ENCODE measurements around the gene STOML3.

Gene STOML3

GRCh38 chr13:38944219-38944618 is 46.4 kb downstream of the STOML3 start:
- Histone ChIP-seq H3K9ac (ENCODE audit: low read length) (no peak overlapping the region), H3K4me3 (ENCODE audit: low read length) (no peak overlapping the region), H3K4me1 (ENCODE audit: control insufficient read depth, insufficient read depth, low read length) (no peaks in the 10 kb centered on the region), H3K27ac (ENCODE audit: low read depth, low read length) (no peak overlapping the region), H3K27me3 (ENCODE audit: control insufficient read depth, insufficient read depth, low read length) (no peaks in the 10 kb centered on the region), H3K36me3 (ENCODE audit: control insufficient read depth, insufficient read depth, low read length) (no peaks in the 10 kb centered on the region)

GRCh38 chr13:38943231-38943630 is 47.4 kb downstream of the STOML3 start:
- no peak overlapping the region for H3K27ac ChIP-seq (ENCODE audit: low read depth, low read length)
- no peaks in the 10 kb centered on the region for H3K4me1 ChIP-seq (ENCODE audit: control insufficient read depth, insufficient read depth, low read length)
- H3K9ac ChIP-seq (ENCODE audit: low read length): no peak overlapping the region
- no peaks in the 10 kb centered on the region for H3K36me3 ChIP-seq (ENCODE audit: control insufficient read depth, insufficient read depth, low read length)
- H3K4me3 ChIP-seq (ENCODE audit: low read length): no peak overlapping the region
- no peaks in the 10 kb centered on the region for H3K27me3 ChIP-seq (ENCODE audit: control insufficient read depth, insufficient read depth, low read length)

- Histone ChIP-seq H3K4me3 (ENCODE audit: low read length) (no peak overlapping the region), H3K27me3 (ENCODE audit: control insufficient read depth, insufficient read depth, low read length) (no peaks in the 10 kb centered on the region), H3K4me1 (ENCODE audit: control insufficient read depth, insufficient read depth, low read length) (no peaks in the 10 kb centered on the region), H3K27ac (ENCODE audit: low read depth, low read length) (no peak overlapping the region), H3K36me3 (ENCODE audit: control insufficient read depth, insufficient read depth, low read length) (no peaks in the 10 kb centered on the region), H3K9ac (ENCODE audit: low read length) (no peak overlapping the region)
Observed at GRCh38 chr13:38941353-38941945, 49.2 kb downstream of the STOML3 start.

GRCh38 chr13:38933786-38934185 is 56.8 kb downstream of the STOML3 start:
- Histone ChIP-seq H3K27me3 (ENCODE audit: control insufficient read depth, insufficient read depth, low read length) (no peaks in the 10 kb centered on the region), H3K9ac (ENCODE audit: low read length) (no peak overlapping the region), H3K36me3 (ENCODE audit: control insufficient read depth, insufficient read depth, low read length) (no peaks in the 10 kb centered on the region), H3K4me1 (ENCODE audit: control insufficient read depth, insufficient read depth, low read length) (no peaks in the 10 kb centered on the region), H3K27ac (ENCODE audit: low read depth, low read length) (no peak overlapping the region), H3K4me3 (ENCODE audit: low read length) (no peak overlapping the region)

- Histone ChIP-seq H3K4me1 (ENCODE audit: control insufficient read depth, insufficient read depth, low read length) (no peaks in the 10 kb centered on the region), H3K36me3 (ENCODE audit: control insufficient read depth, insufficient read depth, low read length) (no peaks in the 10 kb centered on the region), H3K9ac (ENCODE audit: low read length) (no peak overlapping the region), H3K4me3 (ENCODE audit: low read length) (no peak overlapping the region), H3K27me3 (ENCODE audit: control insufficient read depth, insufficient read depth, low read length) (no peaks in the 10 kb centered on the region), H3K27ac (ENCODE audit: low read depth, low read length) (no peak overlapping the region)
Observed at GRCh38 chr13:38922170-38922569, 68.5 kb downstream of the STOML3 start.

GRCh38 chr13:38921081-38921480 is 69.5 kb downstream of the STOML3 start:
- H3K27me3 ChIP-seq (ENCODE audit: control insufficient read depth, insufficient read depth, low read length): no peaks in the 10 kb centered on the region
- H3K9ac ChIP-seq (ENCODE audit: low read length): no peak overlapping the region
- H3K4me3 ChIP-seq (ENCODE audit: low read length): no peak overlapping the region
- no peak overlapping the region for H3K27ac ChIP-seq (ENCODE audit: low read depth, low read length)
- no peaks in the 10 kb centered on the region for H3K4me1 ChIP-seq (ENCODE audit: control insufficient read depth, insufficient read depth, low read length)
- H3K36me3 ChIP-seq (ENCODE audit: control insufficient read depth, insufficient read depth, low read length): no peaks in the 10 kb centered on the region
